Activated CD4-positive, alpha-beta T cell treated with anti-CD3 and anti-CD28 coated beads, Interleukin-2, Interleukin-6, amounts not matched to agents 100 ng/mL and 50 ng/mL, durations not matched to agents 16 hours and 8 hours (primary cell): Measurements from ENCODE around the gene CABLES1.
"Not testable (repeated sequence)": the region's sequence is repeated elsewhere in the genome, so short reads cannot be mapped to it uniquely, and the experiment has no call there.

Experiments used
- DNase-seq: peaks from one replicate; pipeline ENCODE4 v3.0.0-alpha.2; 2020

CABLES1 gene

DNA sequence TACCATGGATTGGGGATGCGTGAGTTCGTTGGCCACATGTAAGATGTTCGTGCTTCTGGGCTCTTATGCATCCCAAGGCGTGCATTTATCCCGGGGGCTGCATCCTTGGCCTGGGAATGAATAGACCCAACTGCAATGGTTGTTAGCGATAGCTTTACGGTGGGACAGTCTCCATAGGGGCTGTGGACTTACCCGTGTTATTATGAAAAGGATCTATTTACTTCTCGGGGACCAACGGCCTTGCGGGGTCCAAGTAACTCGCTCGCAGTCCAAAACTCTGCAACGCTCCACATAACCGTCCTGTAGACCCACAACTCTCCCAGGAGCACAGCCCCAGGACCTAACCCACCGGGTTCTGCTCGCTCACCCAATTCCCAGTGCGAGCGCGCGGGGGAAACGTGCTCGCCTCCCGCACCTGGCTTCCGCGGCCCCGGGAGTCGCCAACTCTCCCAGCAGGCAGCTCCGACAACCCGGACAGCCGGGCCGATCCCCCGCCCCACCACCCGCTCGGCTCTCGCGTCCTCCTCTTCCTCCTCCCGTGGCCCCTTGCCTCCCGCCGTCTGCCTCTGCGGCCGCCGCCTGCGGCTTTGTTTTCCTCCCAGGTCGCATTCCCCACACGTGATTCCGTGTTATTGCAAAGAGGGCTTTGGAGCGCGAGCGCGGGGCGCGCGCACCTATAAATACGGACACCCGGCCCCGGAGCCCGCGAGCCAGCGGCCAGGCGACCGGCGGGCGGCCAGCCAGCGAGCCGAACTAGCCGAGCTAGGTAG, at the start of gene CABLES1:
Gene CABLES1 (plus strand): TSS at position 706 of the 770 bp plus-strand sequence. CDS start 278 bp downstream, outside the sequence.
- peak; percentile 39 for DNase-seq

GRCh38 chr18:23087352-23087751, 47.9 kb upstream of the CABLES1 start:
- DNase-seq: no peak

GRCh38 chr18:23088310-23088709, 47.0 kb upstream of the CABLES1 start:
- no peak for DNase-seq

DNA sequence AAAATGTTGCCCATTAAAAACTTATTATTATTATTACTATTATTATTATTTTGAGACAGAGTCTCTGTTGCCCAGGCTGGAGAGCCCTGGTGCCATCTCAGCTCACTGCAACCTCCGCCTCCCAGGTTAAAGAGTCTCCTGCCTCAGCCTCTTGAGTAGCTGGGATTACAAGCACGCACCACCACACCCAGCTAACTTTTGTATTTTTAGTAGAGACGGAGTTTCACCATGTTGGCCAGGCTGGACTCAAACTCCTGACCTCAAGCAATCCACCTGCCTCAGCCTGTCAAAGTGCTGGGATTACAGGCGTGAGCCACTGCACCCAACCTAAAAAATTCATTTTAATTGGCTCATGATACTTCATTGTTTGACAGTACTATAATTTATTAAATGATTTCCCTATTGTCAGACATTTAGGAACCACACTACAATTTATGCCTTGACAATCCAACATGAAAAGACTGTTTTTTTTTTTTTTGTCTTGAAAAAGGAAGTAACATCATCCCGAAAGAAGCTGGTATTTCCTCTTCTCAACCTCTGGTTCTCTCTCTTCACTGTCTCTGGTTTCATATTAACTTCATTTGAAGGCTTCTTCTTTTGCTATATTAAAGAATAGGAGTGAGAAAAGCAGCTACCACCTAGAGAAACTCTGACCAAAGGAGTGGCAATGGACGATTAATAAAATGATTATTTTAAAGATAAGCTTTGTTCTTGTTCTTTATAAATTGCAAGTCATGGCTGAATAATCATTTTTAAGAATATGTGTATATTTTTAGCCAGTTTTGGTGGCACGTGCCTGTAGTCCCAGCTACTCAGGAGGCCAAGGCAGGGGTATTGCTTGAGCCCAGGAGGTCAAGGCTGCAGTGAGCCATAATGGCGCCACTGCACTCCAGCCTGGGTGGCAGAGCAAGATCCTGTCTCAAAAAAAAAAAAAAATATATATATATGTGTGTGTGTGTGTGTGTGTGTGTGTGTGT, 44.0 kb upstream of the CABLES1 start:
- peak; percentile 33 for DNase-seq

DNA sequence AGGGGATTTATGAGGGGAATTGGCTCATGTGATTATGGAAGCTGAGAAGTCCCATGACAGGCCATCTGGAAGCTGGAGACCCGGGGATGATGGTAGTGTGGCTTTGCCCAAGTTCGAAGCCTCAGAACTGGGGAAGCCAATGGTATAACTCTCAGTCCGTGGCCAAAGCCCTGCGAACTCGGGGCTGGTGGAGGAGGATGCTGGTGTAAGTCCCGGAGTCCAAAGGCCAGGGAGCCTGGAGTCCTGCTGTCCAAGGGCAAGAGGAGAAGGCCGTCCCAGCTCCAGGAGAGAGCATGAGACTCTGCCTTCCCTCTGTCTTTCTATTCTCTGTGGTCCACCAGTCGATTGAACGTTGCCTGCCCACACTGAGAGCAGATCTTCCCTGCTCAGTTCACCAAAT, 43.2 kb upstream of the CABLES1 start:
- DNase-seq: no peak

GRCh38 chr18:23093130-23093529, 42.2 kb upstream of the CABLES1 start:
- not testable (repeated sequence) for DNase-seq

- no peak for DNase-seq
These were observed 41.5 kb upstream of the CABLES1 start for GRCh38 chr18:23093772-23094171.

GRCh38 chr18:23094411-23095190, 40.7 kb upstream of the CABLES1 start:
- DNase-seq: no peak

DNA sequence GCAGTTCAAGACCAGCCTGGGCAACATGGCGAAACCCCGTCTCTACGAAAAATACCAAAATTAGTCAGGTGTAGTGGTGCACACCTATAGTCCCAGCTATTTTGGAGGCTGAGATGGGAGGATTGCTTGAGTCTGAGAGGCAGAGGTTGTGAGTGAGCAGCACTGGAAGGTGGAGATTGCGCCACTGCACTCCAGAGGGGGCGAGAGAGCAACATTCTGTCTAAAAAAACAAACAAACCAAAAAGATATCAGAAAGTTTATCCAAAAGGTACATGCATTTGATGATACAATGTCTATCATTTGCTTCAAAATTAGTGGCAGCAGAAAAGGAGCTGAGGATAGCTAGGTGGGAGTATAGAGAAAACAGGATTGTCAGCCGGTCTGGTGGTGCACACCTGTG, 39.8 kb upstream of the CABLES1 start:
- no peak for DNase-seq

- DNase-seq: not testable (repeated sequence)
These were observed 38.3 kb upstream of the CABLES1 start for GRCh38 chr18:23097016-23097415.

- no peak for DNase-seq
These were observed 35.7 kb upstream of the CABLES1 start for GRCh38 chr18:23099621-23100020.

DNA sequence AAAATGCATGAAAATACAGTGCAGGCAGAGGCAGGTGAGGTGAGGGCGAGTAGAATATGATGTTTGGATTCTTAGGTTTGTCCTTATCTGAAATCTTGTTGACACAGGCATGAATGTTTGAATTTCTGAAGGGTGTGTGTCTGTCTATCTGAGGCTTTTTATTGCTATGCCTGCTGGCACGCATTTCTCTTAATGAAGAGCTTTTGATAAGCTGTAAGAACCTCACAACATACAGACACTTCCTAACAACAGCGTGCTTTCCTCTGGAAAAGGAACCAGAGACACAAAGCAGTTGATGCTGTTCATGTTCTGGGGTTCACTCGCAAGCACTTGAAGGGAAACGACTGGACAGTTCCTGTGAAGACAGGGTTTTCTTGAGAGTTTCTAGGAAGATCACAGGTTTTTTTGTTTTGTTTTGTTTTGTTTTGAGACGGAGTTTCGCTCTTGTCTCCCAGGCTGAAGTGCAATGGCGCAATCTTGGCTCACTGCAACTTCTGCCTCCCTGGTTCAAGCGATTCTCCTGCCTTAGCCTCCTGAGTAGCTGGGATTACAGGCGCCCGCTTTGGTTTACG, 33.3 kb upstream of the CABLES1 start:
- DNase-seq: no peak

DNA sequence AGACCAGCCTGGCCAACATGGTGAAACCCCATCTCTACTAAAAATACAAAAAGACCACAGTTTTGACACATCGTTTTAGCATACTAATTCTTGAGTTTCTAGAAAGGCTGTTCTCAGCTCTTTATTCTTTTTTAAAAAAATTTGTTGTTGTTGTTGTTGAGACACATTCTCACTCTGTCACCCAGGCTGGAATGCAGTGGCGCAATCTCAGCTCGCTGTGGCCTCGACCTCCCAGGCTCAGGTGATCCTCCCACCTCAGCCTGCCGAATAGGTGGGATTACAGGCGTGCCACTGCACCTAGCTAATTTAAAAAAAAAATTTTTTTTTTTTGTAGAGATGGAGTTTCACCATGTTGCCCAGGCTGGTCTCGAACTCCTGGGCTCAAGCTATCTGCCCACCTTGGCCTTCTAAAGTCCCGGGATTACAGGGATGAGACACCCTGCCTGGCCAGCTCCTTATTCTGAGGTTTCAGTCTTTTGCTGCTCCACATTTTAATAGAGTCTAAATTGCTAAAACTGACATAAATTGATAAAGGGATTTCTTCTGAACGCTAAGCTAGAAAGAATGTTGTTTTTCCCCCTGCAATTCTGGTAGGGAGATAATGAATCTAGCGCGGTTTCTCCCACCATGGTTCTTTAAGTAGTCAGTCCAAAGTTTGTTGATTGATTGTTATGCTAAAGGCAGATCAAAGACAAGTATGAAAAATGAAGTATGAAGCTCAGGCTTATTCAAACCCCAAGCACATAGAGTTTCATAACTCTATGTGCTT, 32.6 kb upstream of the CABLES1 start:
- no peak for DNase-seq

DNA sequence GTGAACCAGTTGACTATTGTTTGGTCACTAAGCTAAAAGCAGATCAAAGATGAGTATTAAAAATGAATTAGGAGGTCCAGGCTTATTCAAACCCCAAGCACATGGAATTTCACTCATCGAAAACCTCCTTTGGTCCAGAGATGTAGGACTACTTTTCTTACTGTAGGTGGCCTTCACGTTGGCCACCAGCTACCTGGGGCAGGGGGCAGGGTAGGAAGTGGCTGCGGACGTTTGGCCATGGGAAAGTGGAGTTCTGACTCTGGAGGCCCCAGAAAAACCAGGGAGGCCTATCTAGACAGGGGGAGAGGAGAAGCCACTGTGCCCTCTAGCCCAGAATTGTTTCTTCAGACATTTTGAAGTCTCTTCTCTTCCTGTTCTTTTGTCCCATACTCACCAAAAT, 31.8 kb upstream of the CABLES1 start:
- DNase-seq: no peak

DNA sequence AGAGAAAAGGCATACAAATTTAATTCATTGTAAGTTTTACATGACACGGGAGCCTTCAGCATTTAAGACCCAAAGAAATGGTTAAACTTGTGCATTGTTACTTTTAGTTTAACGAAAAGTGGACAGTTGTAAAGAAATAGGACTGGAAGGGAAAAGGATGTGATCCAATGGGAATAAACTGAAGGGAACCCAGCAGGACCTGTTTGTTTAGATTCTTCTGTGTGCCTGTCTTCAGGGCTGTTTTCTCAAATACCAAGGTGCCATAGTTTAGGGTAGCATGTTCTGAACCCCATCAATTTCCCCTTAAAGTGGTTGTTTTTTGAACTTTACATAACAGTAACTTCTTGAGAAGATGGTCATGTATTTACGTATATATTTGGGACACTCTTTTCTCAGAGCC, 30.3 kb upstream of the CABLES1 start:
- no peak for DNase-seq

DNA sequence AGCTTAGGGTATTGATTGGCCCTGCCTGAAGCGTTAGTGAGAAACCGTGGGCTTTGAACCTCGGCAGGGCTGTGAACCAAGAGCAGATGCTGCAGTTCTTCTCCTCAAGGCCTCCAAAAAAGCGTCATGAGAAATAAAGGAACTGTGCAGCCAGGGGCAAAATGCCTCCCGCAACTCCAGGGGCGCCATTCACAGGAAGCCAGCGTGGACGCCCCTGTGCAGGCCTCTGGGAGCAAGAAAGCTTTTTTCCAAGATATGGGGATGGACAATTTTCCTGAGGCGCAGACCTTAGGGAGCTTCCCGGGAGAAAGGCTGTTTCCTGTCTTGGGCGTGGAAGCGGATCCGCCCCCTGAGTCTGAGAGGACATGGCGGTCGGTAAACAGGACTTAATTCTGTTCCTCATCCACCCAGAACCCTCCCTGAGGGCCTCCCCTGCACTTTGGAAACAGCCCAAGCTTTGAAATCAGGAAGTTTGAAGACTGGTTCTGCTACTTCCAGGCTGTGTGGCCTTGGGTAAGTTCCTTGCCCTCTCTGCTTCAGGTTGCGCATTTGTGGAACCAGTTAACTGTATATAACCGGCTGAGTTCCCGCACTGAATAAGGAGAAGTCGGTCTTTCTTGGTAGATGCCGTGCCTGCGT, 29.6 kb upstream of the CABLES1 start:
- DNase-seq: no peak

- no peak for DNase-seq
These were observed 28.7 kb upstream of the CABLES1 start for GRCh38 chr18:23106575-23106974.

DNA sequence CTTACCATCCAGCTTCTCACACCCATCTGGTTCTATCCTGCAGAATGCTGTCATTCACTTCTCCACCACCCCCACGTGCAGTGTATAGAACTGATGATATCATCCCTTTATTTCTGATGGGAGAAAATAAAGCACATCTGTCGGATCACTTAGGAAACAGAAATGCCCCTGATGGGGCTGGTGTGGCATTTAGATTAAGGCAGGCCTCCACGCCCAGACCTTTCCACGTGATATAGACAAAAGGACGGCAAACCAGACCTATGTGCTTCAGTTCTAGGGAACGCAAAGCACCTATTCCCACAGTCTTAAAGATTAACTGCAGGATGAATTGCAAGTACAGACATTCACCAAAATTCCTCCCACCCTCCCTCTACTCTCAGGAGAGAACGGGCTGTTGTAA, 27.6 kb upstream of the CABLES1 start:
- DNase-seq: no peak

DNA sequence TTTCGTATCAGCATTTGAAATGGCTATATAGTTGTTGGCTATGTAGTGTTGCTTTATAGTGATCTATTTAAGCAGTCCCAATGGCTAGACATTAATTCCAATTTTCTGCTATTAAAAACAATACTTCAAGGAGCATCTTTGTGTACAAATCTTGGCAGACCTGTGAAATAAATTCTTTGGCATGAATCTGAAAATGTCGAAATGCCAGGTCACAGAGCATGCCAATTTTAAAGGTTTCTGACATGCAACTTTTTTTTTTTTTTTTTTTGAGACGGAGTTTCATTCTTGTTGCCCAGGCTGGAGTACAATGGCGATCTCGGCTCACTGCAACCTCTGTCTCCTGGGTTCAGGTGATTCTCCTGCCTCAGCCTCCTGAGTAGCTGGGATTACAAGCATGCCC, 26.8 kb upstream of the CABLES1 start:
- no peak for DNase-seq

GRCh38 chr18:23109163-23109562, 26.1 kb upstream of the CABLES1 start:
- DNase-seq: not testable (repeated sequence)

- no peak for DNase-seq
These were observed 21.7 kb upstream of the CABLES1 start for GRCh38 chr18:23113576-23113975.
